Left lobe of liver (tissue), 2 donors: ENCODE results near the gene SNAP47. TPM values are rescaled to one million over a fixed set of nuclear protein-coding genes. Genes with fewer than 3 reads are reported as not detected.

ENCODE experiments used
- ATAC-seq: fragments of 200-7000 bp; cut with Tn5 transposase; one replicate; pipeline ENCODE4 v1.9.1; 2020; ENCODE audit warnings: mild to moderate bottlenecking, moderate library complexity
- DNase-seq: peaks from one replicate; pipeline ENCODE4 v3.0.0-alpha.2; 2020; ENCODE audit warnings: low spot score
- total RNA-seq: library from RNA; stranded (reverse); gene quantifications from one replicate; pipeline ENCODE4 v1.2.1, GENCODE V29; 2021
- donor health status: DM: no; HTN: no; CAD: no; lungs with moderate emphysema.
- donor health status: DM: no; HTN: yes; CAD: no.

The SNAP47 gene
- total RNA-seq, 1 donor from 2014 or later, result 35.8 TPM

- ATAC-seq, result no peak
- no peak for DNase-seq
Observed at GRCh38 chr1:227731696-227732585, 3.3 kb upstream of the SNAP47 start.

GRCh38 chr1:227732586-227733308 lies 2.5 kb upstream of the SNAP47 start:
- ATAC-seq (no peak), DNase-seq (no peak)

GRCh38 chr1:227733309-227733705 lies 1.9 kb upstream of the SNAP47 start:
- no peak for DNase-seq

GRCh38 chr1:227733751-227734545 lies 1.3 kb upstream of the SNAP47 start:
- ATAC-seq, result no peak
- DNase-seq, result no peak

More at GRCh38 chr1:227733309-227733705, 1.9 kb upstream of the SNAP47 start:
- ATAC-seq, result no peak

- no peak for DNase-seq
Observed at GRCh38 chr1:227734546-227734855, 734 bp upstream of the SNAP47 start.

GRCh38 chr1:227735539-227736285 lies 477 bp downstream of the SNAP47 start:
- no peak for DNase-seq

More at GRCh38 chr1:227734546-227734855, 734 bp upstream of the SNAP47 start:
- ATAC-seq, result peak; percentile 7

GRCh38 chr1:227736814-227737432 lies 1.7 kb downstream of the SNAP47 start:
- DNase-seq (no peak), ATAC-seq (no peak)

More at GRCh38 chr1:227735539-227736285, 477 bp downstream of the SNAP47 start:
- ATAC-seq, result no peak

GRCh38 chr1:227738820-227739219 lies 3.6 kb downstream of the SNAP47 start:
- DNase-seq, result no peak
- ATAC-seq, result no peak

- no peak for DNase-seq
Observed at GRCh38 chr1:227739636-227740035, 4.4 kb downstream of the SNAP47 start.

GRCh38 chr1:227740401-227740960 lies 5.2 kb downstream of the SNAP47 start:
- ATAC-seq (no peak), DNase-seq (no peak)

More at GRCh38 chr1:227739636-227740035, 4.4 kb downstream of the SNAP47 start:
- no peak for ATAC-seq

GRCh38 chr1:227741166-227741870 lies 6.1 kb downstream of the SNAP47 start:
- DNase-seq (no peak), ATAC-seq (no peak)

GRCh38 chr1:227742738-227743715 lies 7.8 kb downstream of the SNAP47 start:
- DNase-seq, result no peak
- no peak for ATAC-seq

GRCh38 chr1:227744668-227745067 lies 9.4 kb downstream of the SNAP47 start:
- ATAC-seq (no peak), DNase-seq (no peak)

GRCh38 chr1:227745568-227746265 lies 10.5 kb downstream of the SNAP47 start:
- ATAC-seq (no peak), DNase-seq (no peak)

GRCh38 chr1:227746676-227747075 lies 11.4 kb downstream of the SNAP47 start:
- no peak for DNase-seq

GRCh38 chr1:227747382-227747781 lies 12.1 kb downstream of the SNAP47 start:
- DNase-seq (no peak), ATAC-seq (no peak)

More at GRCh38 chr1:227746676-227747075, 11.4 kb downstream of the SNAP47 start:
- no peak for ATAC-seq

GRCh38 chr1:227747948-227748495 lies 12.8 kb downstream of the SNAP47 start:
- ATAC-seq, result no peak
- DNase-seq, result no peak
